T follicular helper cell (primary cell): ENCODE measurements around the gene PGA4.
A peak's percentile ranks its signal among the peaks of the same experiment; 100 is the strongest.
"Not testable (repeated sequence)": the region's sequence is repeated elsewhere in the genome, so short reads cannot be mapped to it uniquely, and the experiment has no call there.

Source experiments
- DNase-seq: peaks from one replicate; pipeline ENCODE4 v3.0.0-alpha.2; 2020; ENCODE audit warnings: low read depth
- total RNA-seq, 2 experiments: gene quantifications; one replicate each; lab custom pipeline; 2026; lab: John Stamatoyannopoulos, UW

Gene PGA4
- 0 reads per million in 2 experiments for total RNA-seq

DNA sequence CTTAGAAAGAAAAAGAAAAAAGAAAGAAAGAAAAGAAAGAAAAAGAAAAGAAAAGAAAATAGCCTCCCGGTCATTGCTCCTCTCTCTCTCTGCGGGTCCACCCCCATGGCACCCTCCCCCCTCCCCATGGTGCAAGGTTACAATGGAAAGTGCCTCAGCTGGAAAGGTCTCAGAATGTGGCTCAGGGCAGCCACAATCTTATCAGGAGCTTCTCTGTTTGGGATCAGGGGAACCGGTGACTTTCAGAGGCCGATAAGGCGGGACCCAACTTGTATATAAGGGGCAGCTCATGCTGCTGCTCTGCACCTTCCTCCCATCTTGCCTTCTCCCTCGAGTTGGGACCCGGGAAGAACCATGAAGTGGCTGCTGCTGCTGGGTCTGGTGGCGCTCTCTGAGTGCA is at the start of gene PGA4:
Gene PGA4 (plus strand): TSS at position 301 of the 400 bp plus-strand sequence. CDS start 54 bp downstream, at position 355.
- DNase-seq = not testable (repeated sequence)

- DNase-seq = no peak
These were observed 49.8 kb upstream of the PGA4 start for GRCh38 chr11:61172356-61172755.

DNA sequence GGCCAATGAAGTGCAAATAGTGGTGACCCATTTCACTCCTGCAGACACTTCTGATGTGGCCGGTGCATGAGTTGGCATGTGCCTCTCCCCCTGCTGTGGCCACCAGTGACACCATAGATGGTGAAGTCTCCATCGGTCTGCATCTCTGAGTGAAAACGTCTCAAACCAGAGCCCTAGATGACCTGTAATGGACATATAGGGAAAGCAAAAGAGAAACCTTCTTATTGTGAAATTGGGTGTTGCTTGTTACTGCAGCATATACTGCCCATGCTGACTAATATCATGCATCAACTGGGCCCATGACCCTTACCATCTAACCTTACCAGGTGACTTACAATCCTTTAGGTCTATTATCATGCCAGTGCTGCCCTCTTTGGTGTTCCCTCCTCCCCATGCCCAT is 49.3 kb upstream of the PGA4 start:
- no peak for DNase-seq

GRCh38 chr11:61173456-61173855 is 48.7 kb upstream of the PGA4 start:
- no peak for DNase-seq

DNA sequence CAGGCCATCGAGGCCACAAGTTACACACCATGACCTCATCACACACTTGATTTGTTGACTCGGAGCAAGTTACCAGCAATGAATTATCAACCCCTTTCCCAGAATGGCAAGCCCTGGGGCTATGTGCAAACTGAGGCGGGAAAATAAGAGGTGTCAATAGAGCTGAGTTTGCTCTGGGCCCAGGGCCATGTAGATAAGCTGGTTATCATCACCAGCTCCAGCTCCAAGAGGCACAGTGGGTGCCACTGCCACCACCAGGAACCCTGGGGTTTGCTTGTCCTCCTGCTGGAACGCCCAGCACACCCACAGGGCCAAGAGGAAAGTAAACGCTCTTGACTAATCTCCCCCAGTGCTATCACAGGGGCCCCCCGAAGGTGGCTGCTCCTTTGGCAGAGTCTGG is 47.9 kb upstream of the PGA4 start:
- DNase-seq = no peak

GRCh38 chr11:61174949-61175348 is 47.2 kb upstream of the PGA4 start:
- no peak for DNase-seq

DNA sequence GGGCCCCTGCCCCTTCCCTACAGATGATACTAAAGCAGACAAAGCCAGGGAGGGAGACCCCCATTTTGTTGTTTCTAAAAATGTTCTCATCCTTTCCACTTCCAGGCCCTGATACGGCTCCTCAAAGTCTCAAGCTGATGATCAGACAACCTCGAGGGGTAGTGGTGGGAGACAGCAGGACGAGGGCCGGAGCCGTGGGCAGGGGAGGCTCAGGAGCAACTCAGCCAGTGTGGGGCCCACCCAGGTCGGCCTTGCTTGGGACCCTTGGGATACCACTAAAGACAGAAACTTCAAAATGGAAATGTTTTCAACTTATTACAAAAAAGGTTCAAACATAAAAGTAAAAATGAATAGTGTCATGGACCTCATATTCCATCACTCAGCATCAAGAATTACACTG is 45.7 kb upstream of the PGA4 start:
- no peak for DNase-seq

DNA sequence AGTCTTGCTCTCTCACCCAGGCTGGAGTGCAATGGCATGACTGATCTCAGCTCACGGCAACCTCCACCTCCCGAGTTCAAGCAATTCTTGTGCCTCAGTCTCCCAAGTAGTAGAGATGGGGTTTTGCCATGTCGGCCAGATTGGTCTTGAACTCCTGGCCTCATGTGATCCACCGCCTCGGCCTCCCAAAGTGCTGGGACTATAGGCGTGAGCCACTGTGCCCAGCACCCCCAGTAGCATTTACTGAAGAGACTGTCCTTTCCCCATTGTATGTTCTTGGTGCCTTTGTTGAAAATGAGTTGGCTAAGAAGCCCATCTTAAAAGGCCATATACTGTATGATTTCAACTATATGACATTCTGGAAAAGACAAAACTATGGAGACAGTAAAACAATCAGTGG is 41.9 kb upstream of the PGA4 start:
- DNase-seq = not testable (repeated sequence)

DNA sequence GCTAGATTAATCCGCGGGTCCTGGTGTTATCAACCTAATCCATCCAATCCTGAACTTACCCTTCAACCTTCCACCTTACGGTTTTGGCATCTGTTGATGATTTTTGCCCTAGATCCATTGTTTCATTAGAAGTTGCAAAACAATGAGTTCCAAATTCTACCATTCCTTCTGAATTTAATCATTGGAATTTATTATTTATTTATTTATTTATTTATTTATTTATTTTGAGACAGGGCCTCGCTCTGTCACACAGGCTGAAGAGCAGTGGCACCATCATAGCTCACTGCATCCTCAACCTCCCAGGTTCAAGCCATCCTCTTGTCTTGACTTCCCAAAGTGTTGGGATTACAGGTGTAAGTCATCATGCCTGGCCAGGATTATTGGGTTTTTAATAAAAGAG is 40.7 kb upstream of the PGA4 start:
- no peak for DNase-seq

- no peak for DNase-seq
These were observed 38.5 kb upstream of the PGA4 start for GRCh38 chr11:61183645-61184044.

DNA sequence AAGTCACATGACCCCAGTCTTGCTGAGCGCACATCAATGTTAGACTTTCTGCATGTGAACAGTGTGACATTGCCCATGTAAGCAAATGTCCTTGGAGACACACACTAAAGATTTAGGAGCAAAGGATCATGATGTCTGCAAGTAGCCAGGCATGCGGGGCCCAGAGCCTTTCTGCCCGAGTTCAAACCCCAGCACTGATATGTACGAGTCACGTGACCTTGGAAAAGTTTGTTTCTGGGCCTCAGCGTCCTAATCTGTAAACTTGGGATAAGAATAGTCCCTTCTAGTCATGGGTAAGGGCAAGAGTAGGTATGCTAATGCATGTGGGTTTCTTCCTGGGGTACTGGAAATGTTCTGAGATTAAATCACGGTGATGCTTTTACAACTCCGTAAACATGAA is 35.6 kb upstream of the PGA4 start:
- DNase-seq = no peak

- DNase-seq = peak; percentile 67
These were observed 34.5 kb upstream of the PGA4 start for GRCh38 chr11:61187505-61188130.

DNA sequence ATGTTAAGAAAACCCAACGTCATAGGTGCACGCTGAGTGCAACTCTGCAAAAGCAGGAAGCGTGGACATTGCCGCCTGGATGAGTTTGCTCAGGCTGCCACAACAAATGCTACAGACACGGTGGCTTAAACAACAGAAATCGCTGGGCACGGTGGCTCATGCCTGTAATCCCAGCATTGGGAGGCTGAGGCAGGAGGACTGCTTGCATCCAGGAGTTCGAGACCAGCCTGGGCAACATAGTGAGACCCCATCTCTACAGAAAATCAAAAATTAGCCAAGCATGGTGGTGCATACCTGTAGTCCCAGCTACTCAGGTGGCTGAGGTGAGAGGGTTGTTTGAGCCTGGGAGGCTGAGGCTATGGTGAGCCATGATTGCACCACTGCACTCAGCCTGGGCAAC is 32.2 kb upstream of the PGA4 start:
- DNase-seq = no peak

DNA sequence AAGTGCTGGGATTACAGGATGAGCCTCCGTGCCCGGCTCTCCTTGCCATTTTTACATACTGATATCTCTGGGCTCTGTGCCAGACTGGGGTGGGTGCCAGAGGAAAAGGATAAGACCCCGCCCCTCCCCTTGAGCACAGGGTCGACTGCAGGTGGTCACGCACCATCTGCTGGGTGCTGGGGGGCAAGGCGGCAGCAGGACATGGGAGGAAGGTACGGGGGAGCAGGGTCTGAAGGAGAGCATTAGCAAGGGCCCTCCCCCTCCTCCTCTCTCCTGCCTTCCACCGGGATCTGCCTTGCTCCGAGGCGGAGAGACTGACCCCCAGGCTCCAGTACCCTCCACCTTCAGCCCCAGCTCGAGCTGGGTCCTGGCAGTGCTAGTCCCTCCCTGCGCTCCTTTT is 28.6 kb upstream of the PGA4 start:
- DNase-seq = no peak

DNA sequence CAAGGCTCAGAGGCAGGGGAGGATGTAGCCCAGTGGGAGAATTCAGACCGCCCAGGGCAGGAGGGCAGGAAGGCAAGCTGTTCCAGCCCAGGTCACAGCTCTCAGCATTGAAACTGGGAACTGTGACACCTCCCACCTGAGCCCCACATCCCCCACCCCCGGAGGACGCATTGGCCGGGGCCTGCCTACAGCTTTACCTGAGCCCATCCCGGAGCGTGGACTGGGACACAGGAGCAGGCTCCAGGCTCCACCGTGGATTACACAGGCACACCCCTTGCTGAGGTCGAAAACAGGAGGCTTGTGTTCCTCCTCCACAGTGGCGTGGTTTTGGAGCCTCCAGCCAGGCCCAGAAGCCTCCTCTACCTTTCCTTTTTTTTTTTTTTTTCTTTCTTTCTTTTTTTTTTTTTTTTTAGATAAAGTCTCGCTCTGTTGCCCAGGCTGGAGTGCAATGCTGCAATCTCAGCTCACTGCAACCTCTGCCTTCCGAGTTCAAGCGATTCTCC is 27.9 kb upstream of the PGA4 start:
- DNase-seq = no peak

DNA sequence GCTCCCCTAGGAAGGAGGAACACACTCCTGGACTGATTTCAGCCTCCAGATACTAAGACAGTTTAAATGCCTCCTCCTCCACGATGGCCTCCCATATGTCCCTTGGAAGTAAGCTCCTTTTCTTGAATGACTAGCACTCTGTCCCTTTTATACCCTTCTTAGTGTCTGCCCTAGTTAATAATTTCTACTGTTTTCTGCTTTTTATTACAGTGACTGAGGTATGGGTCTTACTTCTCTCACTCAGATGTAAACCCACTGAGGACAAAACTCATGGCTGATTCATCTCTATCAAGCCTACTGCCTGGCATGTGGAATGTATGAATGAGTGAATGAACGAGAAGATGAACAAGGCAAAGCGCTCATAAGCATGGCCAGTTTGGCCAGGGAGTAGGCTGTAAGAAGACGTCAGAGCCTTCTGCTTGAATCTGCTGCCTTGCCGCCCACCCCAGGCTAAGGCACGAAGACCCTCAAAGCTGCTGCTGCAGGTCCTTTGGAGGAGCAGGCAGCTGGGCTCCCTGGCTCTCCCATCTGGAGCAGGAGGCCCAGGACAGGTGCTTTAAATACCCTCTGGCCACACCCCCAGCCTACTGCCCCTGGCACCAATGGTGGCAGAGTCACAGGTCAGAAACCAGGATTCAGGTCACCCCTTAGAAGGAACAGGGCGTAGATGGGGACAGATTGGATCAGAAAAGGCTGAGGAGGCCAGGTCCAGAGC is 27.0 kb upstream of the PGA4 start:
- DNase-seq = no peak

DNA sequence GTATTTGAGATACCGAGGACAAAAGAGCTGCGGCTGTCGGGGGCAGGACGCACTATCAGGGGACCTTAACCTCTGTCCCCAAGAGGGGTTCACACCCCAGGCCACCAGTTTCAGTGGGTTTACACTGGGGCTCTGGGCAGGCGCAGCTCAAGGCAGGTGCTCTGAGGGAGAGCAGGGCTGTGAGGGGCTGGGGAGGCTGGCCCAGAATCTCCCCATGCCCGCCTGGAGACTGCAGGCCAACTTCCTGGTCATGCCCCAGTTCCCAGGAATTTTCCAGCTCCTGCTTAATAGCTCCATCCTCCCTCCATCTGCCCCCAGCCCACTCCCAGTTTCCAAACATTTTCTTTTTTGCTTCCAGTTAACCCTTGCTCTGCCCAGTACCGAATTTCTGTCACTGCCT is 26.4 kb upstream of the PGA4 start:
- no peak for DNase-seq

DNA sequence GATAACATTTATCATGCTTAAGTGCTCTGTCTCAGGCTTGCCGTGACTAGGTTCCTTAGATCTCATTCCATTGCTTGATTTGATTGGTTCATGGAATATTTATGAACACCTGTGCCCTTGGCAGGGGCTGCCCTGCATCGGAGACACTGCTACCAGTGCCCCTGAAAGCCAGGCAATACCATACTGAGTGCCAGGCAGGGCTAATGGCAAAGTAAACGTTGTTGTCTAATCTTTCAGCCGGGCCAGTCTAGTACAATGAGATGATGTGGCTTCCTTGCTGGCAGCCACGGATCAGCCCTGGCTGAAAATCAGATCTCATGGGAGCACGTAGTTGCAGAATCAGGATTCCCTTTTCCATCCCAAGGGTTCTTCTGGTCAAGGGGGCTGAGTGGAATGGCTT is 23.8 kb upstream of the PGA4 start:
- no peak for DNase-seq

DNA sequence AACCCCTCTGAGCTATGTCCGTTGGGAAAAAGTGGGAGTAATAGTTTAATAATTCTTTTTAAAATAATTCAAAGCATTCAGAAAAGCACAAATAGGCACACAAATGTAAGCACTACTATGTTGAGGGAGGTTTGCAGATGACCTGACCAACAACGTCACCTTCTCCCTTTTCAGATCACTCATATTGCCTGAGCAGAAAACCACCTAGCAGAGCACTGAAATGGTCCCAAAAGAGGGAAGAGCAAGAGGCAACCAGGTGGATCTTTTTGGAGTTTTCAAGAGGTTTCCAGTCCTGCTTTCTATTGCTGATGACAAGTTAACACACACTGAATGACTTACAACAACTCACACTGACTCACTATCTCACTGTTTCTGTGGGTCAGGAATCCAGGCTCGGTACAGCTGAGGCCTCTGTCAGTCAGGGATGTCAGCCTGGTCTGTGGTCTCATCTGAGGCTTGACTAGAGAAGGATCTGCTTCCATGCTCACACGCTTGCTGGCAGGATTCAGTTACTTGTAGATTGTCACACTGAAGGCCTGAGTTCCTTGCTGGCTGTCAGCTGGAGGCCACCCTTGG is 23.1 kb upstream of the PGA4 start:
- no peak for DNase-seq

GRCh38 chr11:61201476-61201875 is 20.7 kb upstream of the PGA4 start:
- no peak for DNase-seq

DNA sequence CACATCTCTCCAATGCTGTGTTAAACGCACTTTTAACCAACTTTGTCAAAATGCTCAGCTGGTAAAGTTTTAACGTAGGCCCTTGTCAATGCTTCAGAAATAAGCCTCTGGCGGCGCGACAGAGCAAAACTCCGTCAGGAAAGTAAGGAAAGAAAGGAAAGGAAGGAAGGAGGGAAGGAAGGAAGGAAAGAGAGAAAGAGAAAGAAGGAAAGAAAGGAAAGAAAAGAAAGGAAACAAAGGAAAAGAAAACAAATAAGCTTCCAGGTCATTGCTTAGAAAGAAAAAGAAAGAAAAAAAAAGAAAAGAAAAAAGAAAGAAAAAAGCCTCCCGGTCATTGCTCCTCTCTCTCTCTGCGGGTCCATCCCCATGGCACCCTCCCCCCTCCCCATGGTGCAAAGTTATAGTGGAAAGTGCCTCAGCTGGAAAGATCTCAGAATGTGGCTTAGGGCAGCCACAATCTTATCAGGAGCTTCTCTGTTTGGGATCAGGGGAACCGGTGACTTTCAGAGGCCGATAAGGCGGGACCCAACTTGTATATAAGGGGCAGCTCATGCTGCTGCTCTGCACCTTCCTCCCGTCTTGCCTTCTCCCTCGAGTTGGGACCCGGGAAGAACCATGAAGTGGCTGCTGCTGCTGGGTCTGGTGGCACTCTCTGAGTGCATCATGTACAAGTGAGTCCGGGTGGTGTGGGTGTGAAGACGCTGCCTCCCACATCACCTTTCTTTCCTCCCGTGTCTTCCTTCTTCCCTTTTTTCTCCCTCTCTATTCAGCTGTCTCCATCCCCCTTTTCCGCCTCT is 19.0 kb upstream of the PGA4 start, which contains the start of gene PGA3:
Gene PGA3 (plus strand): TSS at position 566 of the 797 bp plus-strand sequence. CDS start 50 bp downstream, at position 616.
- not testable (repeated sequence) for DNase-seq

GRCh38 chr11:61203873-61204272 is 18.3 kb upstream of the PGA4 start:
- DNase-seq = not testable (repeated sequence)
